A673 (cell line): ENCODE data around the gene RHOB.

Source experiments
- CTCF ChIP-seq: fragments of 300-800, 200-600 bp; sonication (generic); conservative IDR thresholded peaks from 2 replicates; pipeline ENCODE4 v1.5.1; 2017; ENCODE audit warnings: low read depth, mild to moderate bottlenecking, antibody characterized with exemption, low read length, moderate library complexity, mixed read lengths
- EZH2 ChIP-seq: fragments of 200-600 bp; sonication (generic); IDR thresholded peaks from 2 replicates; pipeline ENCODE4 v1.6.1; 2017; ENCODE audit warnings: borderline replicate concordance, low read depth, mild to moderate bottlenecking, mixed read lengths, antibody characterized with exemption, low read length; ENCODE audit not compliant: poor library complexity, severe bottlenecking

GRCh38 chr2:20432714-20433113 is 14.2 kb upstream of the RHOB start:
- no peak for TF ChIP-seq CTCF
- TF ChIP-seq EZH2 = no peak
